NCI-H774 (cell line): ENCODE results near the gene SRSF6.
"Not testable (repeated sequence)": the region's sequence is repeated elsewhere in the genome, so short reads cannot be mapped to it uniquely, and the experiment has no call there.

Experiments
- DNase-seq: peaks from one replicate; lab custom pipeline; 2025; lab: John Stamatoyannopoulos, UW

Gene SRSF6

DNA sequence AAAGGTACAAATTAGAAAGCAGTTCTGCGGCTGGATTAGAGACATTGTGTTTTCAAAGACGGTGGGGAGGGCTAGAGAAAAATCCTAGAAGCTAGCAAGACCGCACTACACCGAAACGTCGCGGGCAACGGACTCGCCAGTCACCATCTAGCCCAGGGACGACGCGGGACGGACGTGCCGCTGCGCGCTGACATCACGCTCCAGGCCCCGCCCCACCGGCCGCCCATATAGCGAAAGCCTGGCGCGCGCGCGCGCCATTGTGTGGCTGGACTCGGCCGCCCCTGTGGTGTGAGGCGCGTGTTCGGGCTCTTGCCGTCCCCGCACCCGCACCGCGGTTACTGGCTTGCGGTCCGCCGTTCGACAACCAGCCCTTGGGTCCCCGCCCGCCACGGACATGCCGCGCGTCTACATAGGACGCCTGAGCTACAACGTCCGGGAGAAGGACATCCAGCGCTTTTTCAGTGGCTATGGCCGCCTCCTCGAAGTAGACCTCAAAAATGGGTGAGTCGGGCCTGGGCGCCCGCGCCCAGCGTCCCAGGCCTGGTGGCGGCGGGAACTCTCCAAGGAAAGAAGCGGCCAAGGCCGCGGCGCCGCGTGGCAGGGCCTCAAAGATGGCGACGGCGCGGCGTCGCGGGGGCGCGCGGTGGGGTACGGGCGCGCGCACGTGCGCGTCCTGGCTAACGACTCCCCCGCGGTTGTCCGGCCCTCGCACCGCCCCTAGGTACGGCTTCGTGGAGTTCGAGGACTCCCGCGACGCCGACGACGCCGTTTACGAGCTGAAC is at the start of gene SRSF6:
Gene SRSF6 (plus strand): TSS at position 257 of the 782 bp plus-strand sequence. CDS start 138 bp downstream, at position 395.
- DNase-seq: peak; percentile 87

DNA sequence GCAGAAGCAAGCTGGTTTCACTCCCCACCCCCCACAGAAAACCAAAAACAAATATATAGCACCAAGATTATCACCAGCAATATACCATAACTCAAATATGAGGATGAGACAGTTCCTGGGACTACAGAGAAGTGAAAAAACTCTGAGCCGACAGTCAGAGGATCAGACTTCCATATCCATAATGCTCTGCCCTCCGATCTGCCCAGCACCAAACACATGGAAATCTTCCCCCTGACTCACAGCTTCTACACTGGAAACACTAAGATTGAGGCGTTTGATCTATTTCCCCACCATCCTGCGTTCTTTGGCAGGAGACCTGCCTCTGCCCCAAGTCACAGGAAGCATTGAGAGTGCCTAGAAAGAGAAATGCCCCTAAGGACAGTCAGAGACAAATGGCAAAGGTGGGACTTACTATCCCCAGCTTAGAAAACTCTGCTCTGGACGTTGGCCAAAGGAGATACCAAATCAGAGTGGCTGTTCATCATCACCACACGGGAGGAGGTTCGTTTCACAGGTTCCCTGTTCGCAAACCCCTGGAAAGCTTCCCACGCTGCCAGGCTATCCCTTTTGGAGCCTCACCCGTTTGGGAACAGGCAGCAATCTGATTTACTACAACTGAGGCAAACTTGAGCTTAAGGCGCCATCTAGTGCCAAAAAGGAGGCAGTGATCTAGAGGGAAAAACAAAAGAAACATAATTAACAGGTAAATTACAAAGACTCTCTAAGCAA is 48.7 kb upstream of the SRSF6 start:
- DNase-seq: peak; percentile 19

GRCh38 chr20:43409577-43409913 is 48.2 kb upstream of the SRSF6 start:
- DNase-seq: no peak

DNA sequence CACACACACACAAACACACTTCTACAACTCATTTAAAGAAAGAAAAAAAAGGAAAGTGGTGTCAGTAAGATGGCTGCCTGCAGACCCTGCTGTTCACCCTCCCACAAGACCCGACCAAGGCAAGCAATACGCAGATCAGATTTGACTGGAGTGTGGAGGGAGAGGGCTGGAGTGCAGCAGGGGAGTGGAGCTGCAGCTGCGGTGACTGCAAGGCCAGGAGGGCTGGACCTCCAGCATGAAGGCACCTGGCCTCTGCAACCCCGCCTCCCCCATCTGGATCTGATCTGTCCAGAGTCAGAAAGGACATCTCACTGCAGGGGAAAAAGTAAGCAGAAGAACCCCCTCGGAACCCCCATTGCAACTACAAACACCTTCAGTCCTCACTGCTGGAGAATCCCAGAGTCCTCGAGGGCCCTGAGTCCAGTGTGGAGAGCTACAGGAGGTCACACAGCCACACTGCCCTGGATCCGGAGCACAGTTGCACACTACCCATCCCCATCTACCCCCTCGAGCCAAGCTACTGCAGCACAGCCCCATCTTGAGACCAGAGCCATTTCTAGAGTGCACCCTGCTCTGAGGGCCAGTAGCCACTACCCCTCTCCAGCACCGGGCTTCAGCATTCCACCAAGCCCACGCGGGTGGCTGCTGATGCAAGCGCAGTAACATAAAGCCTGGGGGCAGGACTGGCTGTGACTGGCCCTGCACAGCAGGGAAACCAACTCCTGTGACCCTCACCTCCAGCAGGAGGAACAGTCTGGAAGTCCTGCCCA is 41.9 kb upstream of the SRSF6 start:
- no peak for DNase-seq

DNA sequence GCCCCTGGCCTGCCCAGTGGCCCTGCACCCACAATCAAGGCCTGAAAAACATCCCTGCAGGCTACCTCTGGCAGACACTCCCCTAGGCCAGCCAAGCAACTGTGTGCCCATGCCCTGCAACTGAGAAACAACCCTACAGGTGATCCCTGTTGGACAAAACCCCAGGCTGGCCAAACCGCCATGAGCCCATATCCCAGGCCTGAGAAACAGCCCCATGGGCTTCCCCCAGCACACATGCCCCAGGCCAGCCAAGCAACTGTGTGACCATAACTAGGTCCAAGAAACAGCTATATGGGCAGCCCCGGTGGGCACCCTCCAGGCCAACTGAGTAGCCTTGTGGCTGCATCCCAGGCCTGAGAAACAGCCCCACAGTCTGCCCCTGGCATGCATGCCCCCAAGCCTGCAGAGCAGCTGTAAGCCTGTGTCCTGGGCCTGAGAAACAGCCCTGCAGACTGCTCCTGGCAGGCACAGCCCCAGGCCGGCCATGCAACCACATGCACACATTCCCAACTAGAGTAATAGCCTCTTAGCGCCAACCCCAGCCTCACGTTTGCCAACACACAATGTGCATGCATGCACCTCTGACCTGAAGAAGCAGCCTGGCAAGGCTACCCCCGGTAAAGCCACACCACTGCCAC is 41.0 kb upstream of the SRSF6 start:
- DNase-seq: no peak

GRCh38 chr20:43420192-43420591 is 37.5 kb upstream of the SRSF6 start:
- DNase-seq: no peak

DNA sequence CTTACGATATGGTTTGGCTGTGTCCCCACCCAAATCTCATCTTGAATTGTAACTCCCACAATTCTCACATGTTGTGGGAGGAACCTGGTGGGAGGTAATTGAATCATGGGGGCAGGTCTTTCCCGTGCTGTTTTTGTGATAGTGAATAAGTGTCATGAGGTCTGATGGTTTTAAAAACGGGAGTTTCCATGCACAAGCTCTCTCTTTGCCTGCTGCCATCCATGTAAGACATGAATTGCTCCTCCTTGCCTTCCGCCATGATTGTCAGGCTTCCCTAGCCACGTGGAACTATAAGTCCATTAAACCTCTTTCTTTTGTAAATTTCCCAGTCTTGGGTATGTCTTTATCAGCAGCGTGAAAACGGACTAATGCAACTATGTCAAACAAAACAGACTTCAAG is 36.8 kb upstream of the SRSF6 start:
- DNase-seq: not testable (repeated sequence)

- no peak for DNase-seq
These were observed 31.5 kb upstream of the SRSF6 start for GRCh38 chr20:43426172-43426571.

GRCh38 chr20:43430265-43431133 is 27.2 kb upstream of the SRSF6 start:
- no peak for DNase-seq

DNA sequence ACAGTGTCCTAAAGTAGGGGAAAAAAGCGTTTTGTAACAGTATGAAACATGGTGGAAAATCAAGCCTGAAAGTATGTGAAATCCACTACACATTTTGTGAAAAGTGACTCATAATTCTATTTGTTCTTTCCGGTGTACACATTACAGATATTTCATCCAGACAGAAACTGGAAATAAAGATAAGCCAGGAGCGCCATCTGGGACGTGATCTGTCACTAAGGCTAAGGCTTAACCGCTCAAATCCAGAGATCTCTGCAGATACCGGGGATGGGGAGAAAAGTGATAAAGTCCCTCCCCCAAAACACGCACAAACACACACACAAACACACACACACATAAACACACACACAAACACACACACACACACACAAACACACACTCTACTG is 26.6 kb upstream of the SRSF6 start:
- DNase-seq: no peak

- no peak for DNase-seq
These were observed 25.2 kb upstream of the SRSF6 start for GRCh38 chr20:43432498-43432897.

DNA sequence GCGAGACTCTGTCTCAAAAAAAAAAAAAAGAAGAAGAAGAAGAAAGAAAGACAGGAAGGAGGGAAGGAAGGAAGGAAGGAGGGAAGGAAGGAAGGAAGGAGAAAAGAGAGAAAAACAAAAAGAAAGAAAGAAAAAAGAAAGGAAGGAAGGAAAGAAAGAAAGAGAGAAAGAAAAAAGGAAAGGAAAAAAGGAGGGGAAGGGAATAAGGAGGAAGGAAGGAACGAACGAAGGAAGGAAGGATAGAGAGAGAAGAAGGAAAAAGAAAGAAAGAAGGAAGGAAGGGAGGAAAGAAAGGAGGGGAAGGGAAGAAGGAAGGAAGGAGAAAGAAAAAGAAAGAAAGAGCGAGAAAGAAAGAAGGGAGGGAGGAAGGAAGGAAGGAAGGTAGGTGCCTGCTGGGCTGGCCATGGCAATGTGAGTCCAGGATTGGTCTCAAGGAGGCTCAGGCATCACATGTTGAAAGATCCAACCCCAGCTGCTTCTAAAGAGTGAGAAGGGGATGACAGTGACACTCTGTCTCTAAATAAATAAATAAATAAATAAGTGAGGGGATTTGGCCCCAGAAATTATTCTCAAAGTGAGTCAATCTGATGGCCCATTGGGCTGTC is 24.3 kb upstream of the SRSF6 start:
- no peak for DNase-seq

DNA sequence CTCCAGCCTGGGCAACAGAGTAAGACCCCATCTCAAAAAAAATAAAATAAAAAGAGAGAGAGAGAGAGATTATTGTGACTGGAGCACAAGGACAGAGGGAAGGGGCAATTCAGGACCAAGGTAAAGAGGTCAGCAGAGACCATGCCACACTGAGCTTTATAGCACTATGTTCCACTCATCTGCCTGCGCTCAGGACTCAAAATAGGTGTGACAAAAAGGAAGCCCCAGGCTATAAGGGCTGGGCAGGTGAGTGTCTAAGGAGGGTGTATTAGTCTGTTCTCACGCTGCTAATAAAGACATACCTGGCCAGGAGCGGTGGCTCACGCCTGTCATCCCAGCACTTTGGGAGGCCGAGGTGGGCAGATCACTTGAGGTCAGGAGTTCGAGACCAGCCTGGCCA is 23.1 kb upstream of the SRSF6 start:
- DNase-seq: no peak

GRCh38 chr20:43438578-43439316 is 18.9 kb upstream of the SRSF6 start:
- no peak for DNase-seq

DNA sequence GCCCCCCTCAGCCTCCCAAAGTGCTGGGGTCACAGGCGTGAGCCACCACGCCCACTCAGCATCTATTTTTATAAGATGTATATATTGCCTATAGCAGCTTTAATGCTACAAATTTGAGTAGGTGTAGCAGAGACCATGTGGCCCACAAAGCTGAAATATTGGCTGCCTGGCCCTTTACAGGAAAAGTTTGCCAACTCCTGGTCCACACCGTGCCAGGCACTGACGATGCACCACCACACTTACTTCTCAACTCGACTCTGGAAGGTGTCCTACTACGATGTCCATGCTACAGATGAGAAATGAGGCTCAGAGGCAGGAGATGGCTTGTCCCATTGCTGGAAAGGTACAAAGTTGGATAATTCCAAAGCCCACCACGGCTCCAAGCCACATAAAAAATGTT is 17.2 kb upstream of the SRSF6 start:
- no peak for DNase-seq

DNA sequence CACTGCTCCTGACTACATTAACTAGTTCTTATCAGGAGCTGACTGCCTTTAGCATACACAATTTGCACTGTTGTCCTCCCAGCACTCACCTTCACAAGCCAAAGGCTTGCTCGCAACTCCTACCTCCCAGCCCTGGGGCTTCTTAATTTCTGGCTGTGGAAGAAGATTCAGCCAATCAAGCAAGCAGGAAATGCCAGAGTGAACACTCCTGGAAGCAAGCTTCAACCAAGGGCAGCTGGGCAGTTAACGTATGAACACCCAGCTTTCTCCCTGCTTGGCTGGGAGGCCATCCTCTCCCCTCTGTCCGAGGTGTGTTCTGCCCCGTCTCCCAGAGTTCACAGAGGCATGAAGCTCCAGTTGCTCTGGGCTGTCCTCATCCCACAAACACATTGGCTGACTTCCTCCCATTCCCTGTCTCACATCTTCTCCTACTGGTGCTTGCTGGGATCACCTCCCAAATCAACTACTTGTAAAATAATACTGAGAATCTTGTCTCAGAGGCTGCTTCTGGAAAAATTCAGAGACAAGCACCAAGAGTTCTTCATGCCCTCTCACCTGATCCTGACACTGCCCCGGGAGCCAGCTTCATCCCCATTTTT is 15.3 kb upstream of the SRSF6 start:
- DNase-seq: no peak

DNA sequence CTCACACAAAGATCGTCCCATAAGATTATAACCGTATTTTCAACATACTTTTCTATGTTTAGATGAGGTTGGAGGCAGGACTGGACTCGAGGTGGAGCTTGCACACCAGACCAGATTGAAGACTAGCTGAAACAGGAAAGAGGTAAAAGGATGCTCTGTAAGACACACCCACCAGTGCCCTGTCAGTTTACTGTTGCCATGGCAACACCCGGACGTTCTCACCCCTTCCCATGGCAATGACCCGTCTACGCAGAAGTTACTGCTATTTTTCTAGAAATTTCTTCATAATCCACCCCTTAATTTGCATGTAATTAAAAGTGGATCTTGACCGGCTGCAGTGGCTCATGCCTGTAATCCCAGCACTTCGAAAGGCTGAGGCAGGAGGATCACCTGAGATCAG is 13.6 kb upstream of the SRSF6 start:
- no peak for DNase-seq

DNA sequence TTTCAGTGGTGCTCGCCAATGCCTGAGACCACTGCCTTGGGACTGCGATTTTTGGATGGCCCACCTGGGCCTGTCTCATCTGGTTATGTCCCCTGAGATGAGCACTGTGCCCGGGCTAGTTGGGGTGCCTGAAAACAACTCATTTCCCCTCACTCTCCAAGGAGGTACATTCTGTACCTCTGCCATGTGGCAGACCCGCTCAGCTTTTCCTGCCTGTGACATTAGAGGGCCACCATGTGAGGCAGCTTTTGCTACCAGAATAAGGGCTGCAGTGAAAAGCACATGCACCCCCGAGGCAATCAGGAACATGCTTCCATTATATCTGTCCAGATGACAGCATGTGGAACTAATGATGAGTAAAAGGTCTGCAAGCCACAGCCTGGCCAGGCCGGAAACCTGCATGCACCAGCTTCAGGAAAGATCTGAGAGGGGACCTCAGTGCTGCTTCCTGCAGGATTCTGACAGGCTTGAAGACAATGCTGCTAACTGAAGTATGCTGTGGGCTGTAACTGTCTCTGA is 11.3 kb upstream of the SRSF6 start:
- no peak for DNase-seq

DNA sequence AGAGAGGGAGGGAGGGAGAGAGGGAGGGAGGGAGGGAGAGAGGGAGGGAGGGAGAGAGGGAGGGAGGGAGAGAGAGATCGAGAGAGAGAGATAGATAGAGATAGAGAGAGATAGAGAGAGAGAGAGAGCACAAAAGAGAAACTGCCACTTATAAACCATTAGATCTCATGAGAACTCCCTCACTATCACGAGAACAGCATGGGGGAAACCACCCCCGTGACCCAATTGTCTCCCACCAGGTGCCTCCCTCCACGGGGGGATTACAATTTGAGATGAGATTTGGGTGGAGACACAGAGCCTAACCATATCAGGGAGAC is 9.3 kb upstream of the SRSF6 start:
- DNase-seq: not testable (repeated sequence)
